Caco-2 (cell line): ENCODE results near the gene COQ4. TPM values are rescaled to one million over a fixed set of nuclear protein-coding genes. Genes with fewer than 3 reads are reported as not detected.

Experiments used
- BruUV-seq: library from RNA; stranded (reverse); fragments of 400-500 nt; replicated peaks from 2 replicates; lab custom pipeline; 2021; lab: Mats Ljungman, UMichigan
- CTCF ChIA-PET: fragments of 300-600 bp; sonication (Branson Sonifier 250); formaldehyde crosslinking; loops from one replicate; lab custom pipeline; 2022; ENCODE audit warnings: antibody characterized with exemption; lab: Charles Lee
- POLR2A ChIA-PET: fragments of 300-600 bp; sonication (Branson Sonifier 250); formaldehyde crosslinking; loops from one replicate; lab custom pipeline; 2022; ENCODE audit warnings: antibody characterized with exemption; lab: Charles Lee
- DNase-seq, 2 experiments: peaks; one replicate each; pipeline versions ENCODE4 v3.0.0 to v3.0.0-alpha.2; 2020 to 2022
- H3K27me3 ChIP-seq: replicated peaks from 2 replicates; pipeline ENCODE4 v1.6.0; 2011; ENCODE audit warnings: low read length; ENCODE audit not compliant: control insufficient read depth, insufficient read depth
- H3K36me3 ChIP-seq: 2 replicates; pipeline ENCODE4 v1.5.1; 2011; ENCODE audit warnings: low read length; ENCODE audit not compliant: control insufficient read depth, insufficient read depth
- H3K4me1 ChIP-seq: fragments of 250-450 bp; sonication (Bioruptor Pico); 2 replicates; pipeline ENCODE4 v1.5.1; 2020; ENCODE audit warnings: mild to moderate bottlenecking
- H3K4me3 ChIP-seq: 2 replicates; pipeline ENCODE4 v1.5.1; 2011; ENCODE audit warnings: low read depth, mild to moderate bottlenecking, control low read depth, low read length
- H3K9me3 ChIP-seq: fragments of 250-450 bp; sonication (Bioruptor Pico); 2 replicates; pipeline ENCODE4 v1.5.1; 2020; ENCODE audit warnings: mild to moderate bottlenecking, moderate library complexity
- H3K27ac Mint-ChIP-seq: one replicate; pipeline ENCODE4 v1.8.0; 2022; ENCODE audit warnings: mixed read lengths; ENCODE audit not compliant: unreplicated experiment
- H3K27me3 Mint-ChIP-seq: one replicate; pipeline ENCODE4 v1.8.0; 2022; ENCODE audit warnings: mixed read lengths; ENCODE audit not compliant: insufficient read depth, unreplicated experiment
- H3K36me3 Mint-ChIP-seq: one replicate; pipeline ENCODE4 v1.8.0; 2022; ENCODE audit warnings: mild to moderate bottlenecking, mixed read lengths; ENCODE audit not compliant: insufficient read depth, unreplicated experiment
- H3K4me1 Mint-ChIP-seq: one replicate; pipeline ENCODE4 v1.8.0; 2022; ENCODE audit warnings: low read depth, mixed read lengths; ENCODE audit not compliant: unreplicated experiment
- H3K4me3 Mint-ChIP-seq: one replicate; pipeline ENCODE4 v1.8.0; 2022; ENCODE audit warnings: mild to moderate bottlenecking, moderate library complexity, mixed read lengths; ENCODE audit not compliant: unreplicated experiment
- H3K9me3 Mint-ChIP-seq: one replicate; pipeline ENCODE4 v1.8.0; 2022; ENCODE audit warnings: mixed read lengths; ENCODE audit not compliant: unreplicated experiment
- intact Hi-C: fragments of 100-400 bp; cut with micrococcal nuclease; formaldehyde crosslinking; loops from one replicate; pipeline ENCODE4 v1.10.0; 2022; ENCODE audit not compliant: unreplicated experiment
- total RNA-seq: library from RNA; stranded (reverse); gene quantifications from 2 replicates; pipeline ENCODE4 v1.2.3, GENCODE V29; 2022
- TF ChIP-seq, protein P1 (sequence below), 2 experiments: fragments of 200-600 bp in 1 of 2; IDR thresholded peaks; 1 replicate in 1 of 2; 2 replicates in 1 of 2; pipeline versions ENCODE4 v1.5.1 to v1.8.0; 2011 to 2022; ENCODE audit warnings: antibody characterized with exemption in 1 of 2, control low read depth in 1 of 2, inconsistent platforms in 1 of 2, low read depth in 1 of 2, low read length in 1 of 2, mild to moderate bottlenecking in 1 of 2, moderate library complexity in 1 of 2; ENCODE audit not compliant: insufficient read depth in 1 of 2, severe bottlenecking in 1 of 2, unreplicated experiment in 1 of 2

Gene COQ4
- total RNA-seq, 1 experiment from 2014 or later = 48.9 TPM

DNA sequence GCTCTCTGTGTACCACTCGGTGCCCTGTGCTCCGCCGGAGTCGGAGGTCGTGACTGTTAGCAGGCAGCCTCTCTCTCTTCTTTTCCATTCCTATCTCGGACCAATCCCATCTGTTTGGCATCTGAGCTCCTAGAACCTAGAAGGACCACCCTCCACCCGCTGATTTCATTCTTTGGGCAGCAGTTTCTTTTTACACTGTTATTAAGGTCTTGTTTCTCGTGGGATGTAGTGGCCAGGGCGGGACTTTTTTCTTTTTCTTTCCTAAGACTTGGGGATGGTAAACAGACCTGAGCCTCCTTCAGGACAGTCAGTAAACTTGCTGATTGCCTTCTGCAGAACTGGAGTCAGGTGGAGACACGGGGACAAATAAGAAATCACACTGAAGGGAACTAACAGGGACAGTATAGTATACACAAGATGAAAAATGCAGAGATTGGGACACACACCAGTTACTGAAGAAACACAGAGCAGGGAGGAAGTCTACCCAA lies 49.0 kb downstream of the COQ4 start:
- intact Hi-C loops = loop anchor here (1.0 to 10.0 kb wide), 2 partner anchors 30 to 133 kb away; partner anchors contain the start of gene GLE1
- TSS peak; percentile 66 for BruUV-seq
- TF ChIP-seq, protein P1, sequence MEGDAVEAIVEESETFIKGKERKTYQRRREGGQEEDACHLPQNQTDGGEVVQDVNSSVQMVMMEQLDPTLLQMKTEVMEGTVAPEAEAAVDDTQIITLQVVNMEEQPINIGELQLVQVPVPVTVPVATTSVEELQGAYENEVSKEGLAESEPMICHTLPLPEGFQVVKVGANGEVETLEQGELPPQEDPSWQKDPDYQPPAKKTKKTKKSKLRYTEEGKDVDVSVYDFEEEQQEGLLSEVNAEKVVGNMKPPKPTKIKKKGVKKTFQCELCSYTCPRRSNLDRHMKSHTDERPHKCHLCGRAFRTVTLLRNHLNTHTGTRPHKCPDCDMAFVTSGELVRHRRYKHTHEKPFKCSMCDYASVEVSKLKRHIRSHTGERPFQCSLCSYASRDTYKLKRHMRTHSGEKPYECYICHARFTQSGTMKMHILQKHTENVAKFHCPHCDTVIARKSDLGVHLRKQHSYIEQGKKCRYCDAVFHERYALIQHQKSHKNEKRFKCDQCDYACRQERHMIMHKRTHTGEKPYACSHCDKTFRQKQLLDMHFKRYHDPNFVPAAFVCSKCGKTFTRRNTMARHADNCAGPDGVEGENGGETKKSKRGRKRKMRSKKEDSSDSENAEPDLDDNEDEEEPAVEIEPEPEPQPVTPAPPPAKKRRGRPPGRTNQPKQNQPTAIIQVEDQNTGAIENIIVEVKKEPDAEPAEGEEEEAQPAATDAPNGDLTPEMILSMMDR (IDR thresholded peaks at IDR 0.05; ENCODE audit: insufficient read depth in 1 of 2, low read depth in 1 of 2, low read length in 1 of 2, severe bottlenecking in 1 of 2, unreplicated experiment in 1 of 2) = no peak
- peaks cover 14% of the 10 kb centered on the region for H3K4me1 Mint-ChIP-seq
- no peaks in the 10 kb centered on the region for H3K36me3 Mint-ChIP-seq
- H3K4me1 ChIP-seq = peaks cover 12% of the 10 kb centered on the region; the same call in 1 of the 2 replicates
- DNase-seq = no peak
- peak overlapping the region; percentile 71 for H3K27ac Mint-ChIP-seq
- no peaks in the 10 kb centered on the region for H3K9me3 ChIP-seq
- H3K27me3 Mint-ChIP-seq = no peaks in the 10 kb centered on the region
- ChIA-PET POLR2A (interaction anchor here (0.5 to 1.5 kb wide), 10 partner anchors 10 to 264 kb away, joined by 4 to 11 read pairs (median 4); partner anchors contain the start of genes GOLGA2, ODF2, SPTAN1 and SWI5), CTCF (interaction anchor here (0.6 to 2.7 kb wide), 9 partner anchors 10 to 657 kb away, joined by 3 to 28 read pairs (median 5); partner anchors contain the start of genes SH3GLB2 and SLC27A4)
- peak overlapping the region; percentile 100 for H3K4me3 ChIP-seq
- no peaks in the 10 kb centered on the region for H3K9me3 Mint-ChIP-seq
- H3K4me3 Mint-ChIP-seq = peak overlapping the region; percentile 79
- no peaks in the 10 kb centered on the region for H3K27me3 ChIP-seq
- peaks cover 2% of the 10 kb centered on the region; the same call in 1 of the 2 replicates for H3K36me3 ChIP-seq

DNA sequence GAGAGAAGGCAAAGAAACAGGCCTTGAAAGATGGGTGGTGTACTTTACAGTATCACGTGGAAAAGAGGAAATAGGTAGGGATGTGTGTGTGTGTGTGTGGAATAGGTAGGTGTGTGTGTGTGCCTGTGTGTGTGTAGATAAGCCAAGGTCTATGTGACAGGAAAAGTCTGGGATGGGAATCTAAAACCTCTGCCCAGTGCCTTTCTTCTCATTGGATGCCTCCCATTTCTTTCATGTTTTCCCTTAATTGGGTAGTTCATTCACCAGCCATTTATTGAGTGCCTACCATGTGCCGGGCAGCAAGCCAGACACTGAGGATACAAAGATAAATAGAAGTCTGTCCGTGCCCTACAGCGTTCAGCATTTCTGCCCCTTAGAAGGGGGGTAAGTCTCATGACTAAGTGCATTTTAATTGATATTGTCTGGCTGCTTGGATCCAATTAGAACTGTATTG lies 49.6 kb downstream of the COQ4 start:
- BruUV-seq = no TSS peak
- Mint-ChIP-seq H3K4me3 (peak overlapping the region; percentile 79), H3K9me3 (no peaks in the 10 kb centered on the region), H3K36me3 (no peaks in the 10 kb centered on the region), H3K27me3 (no peaks in the 10 kb centered on the region), H3K4me1 (peaks cover 14% of the 10 kb centered on the region), H3K27ac (peak overlapping the region; percentile 71)
- TF ChIP-seq, protein P1 (IDR thresholded peaks at IDR 0.05; ENCODE audit: insufficient read depth in 1 of 2, low read depth in 1 of 2, low read length in 1 of 2, severe bottlenecking in 1 of 2, unreplicated experiment in 1 of 2) = no peak
- ChIA-PET CTCF (interaction anchor here (1.4 to 2.7 kb wide), 2 partner anchors 31 to 77 kb away, joined by 9 to 10 read pairs; no protein-coding TSS in a partner anchor), POLR2A (interaction anchor here (0.5 to 1.5 kb wide), 3 partner anchors 10 to 98 kb away, joined by 4 to 11 read pairs (median 4); partner anchors contain the start of gene ODF2)
- Histone ChIP-seq H3K27me3 (no peaks in the 10 kb centered on the region), H3K36me3 (peaks cover 2% of the 10 kb centered on the region; the same call in 1 of the 2 replicates), H3K4me1 (peaks cover 12% of the 10 kb centered on the region; the same call in 1 of the 2 replicates), H3K9me3 (no peaks in the 10 kb centered on the region), H3K4me3 (peak overlapping the region; percentile 100)
- DNase-seq = no peak
- intact Hi-C loops = loop anchor here (10.0 kb wide), 1 partner anchor 133 kb away; the partner anchor contains the start of gene GLE1

DNA sequence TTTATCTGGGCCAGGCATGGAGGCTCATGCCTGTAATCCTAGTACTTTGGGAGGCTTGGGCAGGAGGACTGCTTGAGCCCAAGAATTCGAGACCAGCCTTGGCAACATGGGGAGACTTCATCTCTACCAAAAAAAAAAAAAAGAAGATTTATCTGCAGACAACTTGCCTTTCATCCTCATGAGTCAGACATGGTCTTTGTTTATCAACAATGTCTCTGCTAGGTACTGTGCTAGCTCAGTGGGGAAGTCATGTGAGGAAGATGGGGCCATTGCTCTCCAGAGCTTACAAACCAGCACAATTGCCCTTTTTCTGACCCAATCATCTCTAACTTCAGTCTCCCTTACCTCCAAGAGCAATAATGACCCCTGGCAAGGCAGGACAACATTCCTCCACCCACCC lies 50.1 kb downstream of the COQ4 start:
- no peaks in the 10 kb centered on the region for H3K9me3 ChIP-seq
- peaks cover 2% of the 10 kb centered on the region; the same call in 1 of the 2 replicates for H3K36me3 ChIP-seq
- H3K27ac Mint-ChIP-seq = no peak overlapping the region
- intact Hi-C loops = loop anchor here (10.0 kb wide), 1 partner anchor 132 kb away; the partner anchor contains the start of gene GLE1
- TF ChIP-seq, protein P1 (IDR thresholded peaks at IDR 0.05; ENCODE audit: insufficient read depth in 1 of 2, low read depth in 1 of 2, low read length in 1 of 2, severe bottlenecking in 1 of 2, unreplicated experiment in 1 of 2) = no peak
- no peak for DNase-seq
- no TSS peak for BruUV-seq
- no peak overlapping the region for H3K4me3 ChIP-seq
- peaks cover 12% of the 10 kb centered on the region; the same call in 1 of the 2 replicates for H3K4me1 ChIP-seq
- H3K27me3 ChIP-seq = no peaks in the 10 kb centered on the region
- H3K36me3 Mint-ChIP-seq = peaks cover 2% of the 10 kb centered on the region
- ChIA-PET POLR2A (no interaction called here), CTCF (no interaction called here)
- H3K9me3 Mint-ChIP-seq = no peaks in the 10 kb centered on the region
- H3K27me3 Mint-ChIP-seq = no peaks in the 10 kb centered on the region
- H3K4me3 Mint-ChIP-seq = peak overlapping the region; percentile 79
- peaks cover 14% of the 10 kb centered on the region for H3K4me1 Mint-ChIP-seq
